GM06990 (cell line): Measurements from ENCODE around the gene C11orf21.
"Not testable (repeated sequence)": the region's sequence is repeated elsewhere in the genome, so short reads cannot be mapped to it uniquely, and the experiment has no call there.

ENCODE experiments used
- DNase-seq: peaks from one replicate; pipeline ENCODE4 v3.0.0-alpha.2; 2011; ENCODE audit not compliant: insufficient read length; ENCODE audit errors: extremely low read depth
- H3K27me3 ChIP-seq: replicated peaks from 2 replicates; pipeline ENCODE4 v1.6.0; 2011; ENCODE audit warnings: low read length; ENCODE audit not compliant: control insufficient read depth, insufficient read depth
- H3K36me3 ChIP-seq: 2 replicates; pipeline ENCODE4 v1.5.1; 2011; ENCODE audit warnings: low read length; ENCODE audit not compliant: control insufficient read depth, insufficient read depth
- H3K4me3 ChIP-seq: replicated peaks from 2 replicates; pipeline ENCODE4 v1.5.1; 2011; ENCODE audit warnings: low read depth, mild to moderate bottlenecking, control low read depth, low read length
- CTCF ChIP-seq: IDR thresholded peaks from 2 replicates; pipeline ENCODE4 v1.5.1; 2011; ENCODE audit warnings: low read length, control low read depth, mild to moderate bottlenecking, inconsistent platforms; ENCODE audit not compliant: insufficient read depth, poor library complexity, severe bottlenecking

Gene C11orf21

GRCh38 chr11:2290351-2290841, 11.3 kb downstream of the C11orf21 start:
- no peaks in the 10 kb centered on the region for H3K36me3 ChIP-seq
- no peak for TF ChIP-seq CTCF
- H3K4me3 ChIP-seq = no peak overlapping the region
- DNase-seq = no peak
- peaks cover 1% of the 10 kb centered on the region for H3K27me3 ChIP-seq

GRCh38 chr11:2289859-2290258, 11.9 kb downstream of the C11orf21 start:
- H3K4me3 ChIP-seq = no peak overlapping the region
- no peak for DNase-seq
- TF ChIP-seq CTCF = no peak
- H3K27me3 ChIP-seq = peaks cover 1% of the 10 kb centered on the region
- no peaks in the 10 kb centered on the region for H3K36me3 ChIP-seq

- Histone ChIP-seq H3K36me3 (no peaks in the 10 kb centered on the region), H3K27me3 (peaks cover 1% of the 10 kb centered on the region), H3K4me3 (no peak overlapping the region)
- DNase-seq = no peak
- no peak for TF ChIP-seq CTCF
These were observed 12.4 kb downstream of the C11orf21 start for GRCh38 chr11:2289350-2289749.

- no peaks in the 10 kb centered on the region for H3K36me3 ChIP-seq
- no peak overlapping the region for H3K4me3 ChIP-seq
- DNase-seq = no peak
- peaks cover 1% of the 10 kb centered on the region for H3K27me3 ChIP-seq
- TF ChIP-seq CTCF = no peak
These were observed 14.6 kb downstream of the C11orf21 start for GRCh38 chr11:2287091-2287490.

- H3K27me3 ChIP-seq, H3K36me3 ChIP-seq, H3K4me3 ChIP-seq, DNase-seq: not testable (repeated sequence)
These were observed 15.4 kb downstream of the C11orf21 start for GRCh38 chr11:2286350-2286749.

- TF ChIP-seq CTCF = no peak
- Histone ChIP-seq H3K4me3 (no peak overlapping the region), H3K36me3 (no peaks in the 10 kb centered on the region), H3K27me3 (no peaks in the 10 kb centered on the region; the same call in 1 of the 2 replicates)
- no peak for DNase-seq
These were observed 21.5 kb downstream of the C11orf21 start for GRCh38 chr11:2280208-2280607.
